ENCODE data around the gene PPP6R1. TPM values are rescaled to one million over a fixed set of nuclear protein-coding genes. Genes with fewer than 3 reads are reported as not detected.
A peak's percentile ranks its signal among the peaks of the same experiment; 100 is the strongest.

PPP6R1 gene
- total RNA-seq, 2 donors from 2014 or later = 74.8 to 79.9 TPM

DNA sequence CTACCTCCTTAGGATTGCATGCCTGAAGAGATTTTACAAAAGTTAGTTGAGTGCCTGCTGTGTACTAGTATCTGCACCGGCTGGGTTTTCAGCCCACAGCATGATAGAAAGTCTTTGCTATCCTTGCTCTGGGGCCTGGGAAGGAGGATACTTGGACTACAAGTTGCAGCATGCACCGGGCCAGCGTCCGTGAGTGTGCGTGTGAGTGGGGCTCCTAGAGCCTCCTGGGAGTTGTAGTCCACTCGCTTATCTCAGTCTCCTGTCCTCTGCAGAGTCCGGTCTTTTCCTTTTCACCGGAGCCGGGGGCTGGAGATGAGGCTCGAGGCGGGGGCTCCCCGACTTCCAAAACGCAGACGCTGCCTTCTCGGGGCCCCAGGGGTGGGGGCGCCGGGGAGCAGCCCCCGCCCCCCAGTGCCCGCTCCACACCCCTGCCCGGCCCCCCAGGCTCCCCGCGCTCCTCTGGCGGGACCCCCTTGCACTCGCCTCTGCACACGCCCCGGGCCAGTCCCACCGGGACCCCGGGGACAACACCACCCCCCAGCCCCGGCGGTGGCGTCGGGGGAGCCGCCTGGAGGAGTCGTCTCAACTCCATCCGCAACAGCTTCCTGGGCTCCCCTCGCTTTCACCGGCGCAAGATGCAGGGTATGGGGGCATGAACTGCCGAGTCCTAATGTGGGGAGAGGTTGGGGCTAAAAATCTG, 45.6 kb upstream of the PPP6R1 start:
- no peaks in the 10 kb centered on the region for H3K27me3 ChIP-seq (ENCODE audit: control insufficient read depth, insufficient read depth, low read length, poor library complexity, severe bottlenecking)
- Mint-ChIP-seq H3K27ac (peak overlapping the region; percentile 58), H3K4me1 (peaks cover 9% of the 10 kb centered on the region), H3K9me3 (no peaks in the 10 kb centered on the region), H3K27me3 (ENCODE audit: insufficient read depth) (no peaks in the 10 kb centered on the region), H3K4me3 (no peak overlapping the region), H3K36me3 (ENCODE audit: low read depth) (peaks cover 67% of the 10 kb centered on the region)
- 91 to 97% methylated on average over 26 to 39 of the region's 39 CpGs for WGBS, 2 experiments (ENCODE audit: insufficient coverage in 1 of 2, insufficient read length in 1 of 2)
- no peak overlapping the region for H3K4me3 ChIP-seq (ENCODE audit: low read length)
- peak; percentile 81 for DNase-seq
- no peaks in the 10 kb centered on the region for H3K9me3 ChIP-seq (ENCODE audit: control insufficient read depth, low read length)
- TF ChIP-seq, protein P1, sequence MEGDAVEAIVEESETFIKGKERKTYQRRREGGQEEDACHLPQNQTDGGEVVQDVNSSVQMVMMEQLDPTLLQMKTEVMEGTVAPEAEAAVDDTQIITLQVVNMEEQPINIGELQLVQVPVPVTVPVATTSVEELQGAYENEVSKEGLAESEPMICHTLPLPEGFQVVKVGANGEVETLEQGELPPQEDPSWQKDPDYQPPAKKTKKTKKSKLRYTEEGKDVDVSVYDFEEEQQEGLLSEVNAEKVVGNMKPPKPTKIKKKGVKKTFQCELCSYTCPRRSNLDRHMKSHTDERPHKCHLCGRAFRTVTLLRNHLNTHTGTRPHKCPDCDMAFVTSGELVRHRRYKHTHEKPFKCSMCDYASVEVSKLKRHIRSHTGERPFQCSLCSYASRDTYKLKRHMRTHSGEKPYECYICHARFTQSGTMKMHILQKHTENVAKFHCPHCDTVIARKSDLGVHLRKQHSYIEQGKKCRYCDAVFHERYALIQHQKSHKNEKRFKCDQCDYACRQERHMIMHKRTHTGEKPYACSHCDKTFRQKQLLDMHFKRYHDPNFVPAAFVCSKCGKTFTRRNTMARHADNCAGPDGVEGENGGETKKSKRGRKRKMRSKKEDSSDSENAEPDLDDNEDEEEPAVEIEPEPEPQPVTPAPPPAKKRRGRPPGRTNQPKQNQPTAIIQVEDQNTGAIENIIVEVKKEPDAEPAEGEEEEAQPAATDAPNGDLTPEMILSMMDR (conservative IDR thresholded peaks at IDR 0.05) = no peak
- H3K27ac ChIP-seq (ENCODE audit: low read depth, low read length) = no peak overlapping the region
- no peak overlapping the region for H3K9ac ChIP-seq (ENCODE audit: extremely low read depth, low read length, poor library complexity, severe bottlenecking)
- H3K36me3 ChIP-seq (ENCODE audit: control insufficient read depth, insufficient read depth, low read length) = peaks cover 81% of the 10 kb centered on the region
- H3K4me1 ChIP-seq (ENCODE audit: control insufficient read depth, insufficient read depth, low read length) = no peaks in the 10 kb centered on the region

DNA sequence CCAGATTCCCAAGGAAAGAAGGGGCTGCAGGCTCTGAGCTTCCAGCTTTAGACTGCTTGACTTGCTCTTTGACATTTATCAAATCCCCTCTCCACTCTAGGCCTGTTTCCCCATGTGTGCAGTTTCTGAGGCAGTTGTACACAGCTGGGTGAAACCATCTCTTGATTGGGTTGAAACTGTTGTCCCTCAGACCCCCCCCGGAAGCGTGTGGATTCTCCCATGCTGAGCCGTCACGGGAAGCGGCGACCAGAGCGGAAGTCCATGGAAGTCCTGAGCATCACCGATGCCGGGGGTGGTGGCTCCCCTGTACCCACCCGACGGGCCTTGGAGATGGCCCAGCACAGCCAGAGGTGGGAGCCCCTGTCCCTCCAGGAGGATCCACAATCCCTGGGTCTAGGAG, 44.7 kb upstream of the PPP6R1 start:
- Histone ChIP-seq H3K9ac (ENCODE audit: extremely low read depth, low read length, poor library complexity, severe bottlenecking) (no peak overlapping the region), H3K4me3 (ENCODE audit: low read length) (no peak overlapping the region), H3K27me3 (ENCODE audit: control insufficient read depth, insufficient read depth, low read length, poor library complexity, severe bottlenecking) (no peaks in the 10 kb centered on the region), H3K36me3 (ENCODE audit: control insufficient read depth, insufficient read depth, low read length) (peaks cover 77% of the 10 kb centered on the region), H3K4me1 (ENCODE audit: control insufficient read depth, insufficient read depth, low read length) (no peaks in the 10 kb centered on the region), H3K9me3 (ENCODE audit: control insufficient read depth, low read length) (no peaks in the 10 kb centered on the region), H3K27ac (ENCODE audit: low read depth, low read length) (no peak overlapping the region)
- no peaks in the 10 kb centered on the region for H3K27me3 Mint-ChIP-seq (ENCODE audit: insufficient read depth)
- H3K36me3 Mint-ChIP-seq (ENCODE audit: low read depth) = peaks cover 65% of the 10 kb centered on the region
- WGBS, 2 experiments (ENCODE audit: insufficient coverage in 1 of 2, insufficient read length in 1 of 2) = 92 to 94% methylated on average over 2 to 11 of the region's 11 CpGs
- no peak overlapping the region for H3K4me3 Mint-ChIP-seq
- no peak overlapping the region for H3K27ac Mint-ChIP-seq
- TF ChIP-seq, protein P1 (conservative IDR thresholded peaks at IDR 0.05) = no peak
- DNase-seq = peak; percentile 34
- peaks cover 9% of the 10 kb centered on the region for H3K4me1 Mint-ChIP-seq
- H3K9me3 Mint-ChIP-seq = no peaks in the 10 kb centered on the region

DNA sequence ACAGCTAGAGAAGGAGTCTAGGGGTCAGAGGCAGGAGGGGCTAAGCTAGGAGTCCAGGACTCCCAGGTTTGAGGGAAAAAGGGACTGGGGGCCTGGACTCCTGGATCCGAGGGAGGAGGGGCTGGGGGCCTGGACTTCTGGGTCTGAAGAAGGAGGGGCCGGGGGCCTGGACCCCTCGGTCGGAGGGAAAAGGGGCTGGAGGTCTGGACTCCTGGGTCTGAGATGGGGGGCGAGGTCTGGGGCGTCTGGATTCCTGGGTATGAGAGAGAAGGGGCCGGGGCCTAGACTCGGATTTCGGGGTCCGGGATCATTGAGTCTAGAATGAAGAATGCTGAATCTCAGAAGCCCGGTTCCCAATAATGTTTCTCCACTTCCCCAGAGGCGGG, 43.5 kb upstream of the PPP6R1 start:
- no peaks in the 10 kb centered on the region for H3K9me3 ChIP-seq (ENCODE audit: control insufficient read depth, low read length)
- no peak overlapping the region for H3K27ac Mint-ChIP-seq
- H3K36me3 Mint-ChIP-seq (ENCODE audit: low read depth) = peaks cover 64% of the 10 kb centered on the region
- H3K9me3 Mint-ChIP-seq = no peaks in the 10 kb centered on the region
- H3K4me3 Mint-ChIP-seq = no peak overlapping the region
- no peaks in the 10 kb centered on the region for H3K4me1 ChIP-seq (ENCODE audit: control insufficient read depth, insufficient read depth, low read length)
- H3K4me3 ChIP-seq (ENCODE audit: low read length) = no peak overlapping the region
- H3K27me3 Mint-ChIP-seq (ENCODE audit: insufficient read depth) = no peaks in the 10 kb centered on the region
- peaks cover 71% of the 10 kb centered on the region for H3K36me3 ChIP-seq (ENCODE audit: control insufficient read depth, insufficient read depth, low read length)
- DNase-seq = no peak
- H3K4me1 Mint-ChIP-seq = peaks cover 6% of the 10 kb centered on the region
- TF ChIP-seq, protein P1 (conservative IDR thresholded peaks at IDR 0.05) = no peak
- 90 to 95% methylated on average over 10 to 12 of the region's 12 CpGs for WGBS, 2 experiments (ENCODE audit: insufficient coverage in 1 of 2, insufficient read length in 1 of 2)
- H3K27me3 ChIP-seq (ENCODE audit: control insufficient read depth, insufficient read depth, low read length, poor library complexity, severe bottlenecking) = no peaks in the 10 kb centered on the region
- H3K27ac ChIP-seq (ENCODE audit: low read depth, low read length) = no peak overlapping the region
- no peak overlapping the region for H3K9ac ChIP-seq (ENCODE audit: extremely low read depth, low read length, poor library complexity, severe bottlenecking)
